DOHH2 (cell line): ENCODE data around the gene DHX16.

ENCODE experiments used
- CTCF ChIP-seq: fragments of 200-600 bp; sonication (generic); IDR thresholded peaks from one replicate; pipeline ENCODE4 v1.5.1; 2014; ENCODE audit warnings: antibody characterized with exemption, mild to moderate bottlenecking, low read depth, low read length; ENCODE audit not compliant: poor library complexity, severe bottlenecking
- EZH2phosphoT487 ChIP-seq: fragments of 200-600 bp; sonication (generic); IDR thresholded peaks from 2 replicates; pipeline ENCODE4 v1.6.1; 2017; ENCODE audit warnings: borderline replicate concordance, mild to moderate bottlenecking, antibody characterized with exemption, low read length, moderate library complexity, mixed read lengths

DNA sequence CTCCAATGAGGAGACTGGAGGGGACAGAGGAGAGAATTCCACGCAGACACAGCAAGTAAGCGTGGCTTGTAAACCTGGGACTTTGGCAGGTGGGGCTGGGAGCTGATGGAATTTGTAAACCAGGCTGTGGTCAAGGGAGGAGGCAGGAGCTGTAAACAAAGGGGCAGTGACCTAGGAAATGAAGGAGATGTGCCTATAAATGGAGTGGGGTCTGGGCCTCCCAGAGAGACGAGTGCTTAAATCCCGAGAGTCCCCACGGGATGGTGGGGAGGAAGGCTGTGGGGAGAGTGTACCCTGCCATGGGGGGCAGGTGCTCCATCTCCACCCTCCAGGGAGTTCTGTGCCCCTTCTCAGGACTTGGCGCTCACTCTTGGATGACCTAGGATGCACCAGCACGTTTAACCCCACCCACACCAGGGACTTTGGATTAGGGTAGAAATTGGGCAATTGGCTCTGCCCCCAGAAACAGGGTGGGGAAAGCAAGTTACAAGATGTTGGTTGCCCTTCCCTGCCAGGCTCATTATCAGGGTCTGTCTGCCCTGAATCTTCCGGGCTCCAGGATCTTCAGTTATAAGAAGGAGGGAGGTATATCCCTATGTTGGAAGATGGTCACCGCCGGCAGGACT, 4.0 kb upstream of the DHX16 start:
- TF ChIP-seq CTCF (no peak), EZH2phosphoT487 (no peak)
